Lung microvascular endothelial cell (primary cell): Measurements from ENCODE around the gene OXNAD1. TPM values are rescaled to one million over a fixed set of nuclear protein-coding genes. Genes with fewer than 3 reads are reported as not detected.

Source experiments
- total RNA-seq: library from RNA; depleted of rRNA; stranded (reverse); fragments of >200 nt; gene quantifications from 2 replicates; pipeline ENCODE4 v1.2.1, GENCODE V29; 2014

OXNAD1 gene
- total RNA-seq, 1 donor from 2014 or later: 16.3 TPM

Other genes starting within 250 kb of the OXNAD1 start
- gene GALNT15, start 90.5 kb upstream of the OXNAD1 start, total RNA-seq: 27.0 and 392 TPM in 2 replicates
- 17.9 and 29.8 TPM in 2 replicates for gene DPH3, start 269 bp upstream of the OXNAD1 start, total RNA-seq
- 21.4 and 22.9 TPM in 2 replicates for gene RFTN1, start 248.5 kb downstream of the OXNAD1 start, total RNA-seq